Measurements from ENCODE around the gene MORN1. TPM values are rescaled to one million over a fixed set of nuclear protein-coding genes. Genes with fewer than 3 reads are reported as not detected.

Gene MORN1
- total and polyA plus RNA-seq, 2 experiments from 2014 or later = 4.8 to 11.1 TPM

GRCh38 chr1:2373551-2374251 is 17.7 kb downstream of the MORN1 start:
- TF ChIP-seq CREB1 (CRISPR knock-in tag; IDR thresholded peaks at IDR 0.05; ENCODE audit: low read depth) = no peak
- TF ChIP-seq CTCF (conservative IDR thresholded peaks at IDR 0.05; ENCODE audit: low read depth in 2 of 2) = peak in 1 of 2 experiments; percentile 28; a peak in 1 of 4 replicates
- TF ChIP-seq POLR2AphosphoS5 (IDR thresholded peaks at IDR 0.05; ENCODE audit: low read depth) = no peak
- TF ChIP-seq STAT1 (IDR thresholded peaks at IDR 0.05; ENCODE audit: unreplicated experiment) = no peak
- ATAC-seq = no peak
- no peak for DNase-seq (ENCODE audit: low spot score)
- no peaks in the 10 kb centered on the region for H3K4me1 Mint-ChIP-seq
- H3K79me2 ChIP-seq (replicated peaks; ENCODE audit: insufficient read depth) = no peaks in the 10 kb centered on the region
- H3K27me3 Mint-ChIP-seq (ENCODE audit: insufficient read depth, low read depth, poor library complexity) = peaks cover 2% of the 10 kb centered on the region
- H3K27ac ChIP-seq (ENCODE audit: low read depth) = no peak overlapping the region
- H3K27me3 ChIP-seq (ENCODE audit: insufficient read depth) = no peaks in the 10 kb centered on the region
- no peaks in the 10 kb centered on the region for H3K9me2 ChIP-seq (ENCODE audit: insufficient read depth)
- H3K4me2 ChIP-seq = no peak overlapping the region
- H3K4me3 ChIP-seq = no peak overlapping the region
- no peak overlapping the region for H2AFZ ChIP-seq
- H3F3A ChIP-seq (replicated peaks; ENCODE audit: low read depth) = no peaks in the 10 kb centered on the region
- H3K27ac Mint-ChIP-seq = 0 out of 2 replicates have a peak overlapping the region, but pooled peaks have one; percentile 48
- no peaks in the 10 kb centered on the region for H3K9me3 Mint-ChIP-seq
- H3K4me1 ChIP-seq (ENCODE audit: insufficient read depth) = no peaks in the 10 kb centered on the region
- H3K4me3 Mint-ChIP-seq = no peak overlapping the region
- peaks cover 6% of the 10 kb centered on the region; the same call in 2 of the 3 replicates for H3K36me3 Mint-ChIP-seq (ENCODE audit: low read depth)
- no peaks in the 10 kb centered on the region for H4K20me1 ChIP-seq (replicated peaks; ENCODE audit: insufficient read depth)
- no peaks in the 10 kb centered on the region for H3K36me3 ChIP-seq (ENCODE audit: insufficient read depth)

DNA sequence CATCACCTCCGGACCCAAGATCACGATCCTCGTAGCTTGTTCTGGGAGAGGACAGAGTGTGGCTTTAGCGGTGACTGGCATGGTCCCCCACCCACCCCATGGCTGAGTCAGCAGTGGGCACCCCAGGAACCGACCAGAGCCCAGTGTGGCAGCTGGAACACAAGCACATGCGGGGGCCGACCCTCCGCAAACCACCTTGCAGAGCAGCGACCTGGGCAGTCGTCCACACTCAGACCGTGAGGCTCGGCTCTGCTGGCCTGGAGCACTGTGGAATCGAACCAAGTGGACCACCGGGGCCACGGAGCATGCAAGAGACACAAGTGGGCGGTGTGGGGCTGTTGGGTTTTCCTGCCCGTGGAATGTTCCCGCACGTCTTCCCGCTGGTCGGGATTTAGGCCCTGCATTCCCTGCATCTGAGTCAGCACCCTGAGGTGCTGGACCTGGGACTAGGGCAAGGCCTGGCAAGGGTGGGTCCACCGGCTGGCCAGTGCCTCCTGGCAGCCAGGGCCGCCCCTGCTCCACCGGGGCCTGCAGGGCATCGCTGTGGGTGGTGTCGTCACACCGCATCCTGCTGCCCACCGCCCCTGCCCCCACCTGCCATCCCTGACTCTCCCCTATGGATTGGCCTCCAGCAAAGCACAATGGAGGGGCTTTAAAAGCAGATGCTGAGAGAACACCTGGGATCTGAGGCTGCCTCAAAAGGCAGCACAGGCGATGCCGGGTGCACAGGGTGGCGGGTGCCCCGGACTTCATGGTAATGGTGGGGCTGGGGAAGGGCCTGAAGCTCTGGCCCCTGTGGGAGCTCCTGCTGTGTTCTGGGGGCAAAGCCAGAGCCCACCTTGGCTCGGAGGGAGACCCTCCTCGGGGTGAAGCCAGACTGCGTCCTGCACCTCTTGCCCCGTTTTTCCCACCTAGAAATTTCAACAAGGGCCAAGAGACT is 18.5 kb downstream of the MORN1 start:
- no peak overlapping the region for H3K4me2 ChIP-seq
- H3K4me1 ChIP-seq (ENCODE audit: insufficient read depth) = no peaks in the 10 kb centered on the region
- TF ChIP-seq ZNF114 (CRISPR knock-in tag; IDR thresholded peaks at IDR 0.05) (no peak), ETS1 (IDR thresholded peaks at IDR 0.05) (no peak), POLR2AphosphoS5 (IDR thresholded peaks at IDR 0.05; ENCODE audit: low read depth) (no peak), STAT1 (IDR thresholded peaks at IDR 0.05; ENCODE audit: unreplicated experiment) (no peak)
- Mint-ChIP-seq H3K27ac (no peak overlapping the region), H3K9me3 (peaks cover 3% of the 10 kb centered on the region; the same call in 1 of the 3 replicates), H3K36me3 (ENCODE audit: low read depth) (peaks cover 10% of the 10 kb centered on the region; the same call in 2 of the 3 replicates), H3K4me3 (no peak overlapping the region), H3K4me1 (no peaks in the 10 kb centered on the region), H3K27me3 (ENCODE audit: insufficient read depth, low read depth, poor library complexity) (peaks cover 2% of the 10 kb centered on the region)
- no peak for ATAC-seq
- no peaks in the 10 kb centered on the region for H3K36me3 ChIP-seq (ENCODE audit: insufficient read depth)
- no peak for DNase-seq (ENCODE audit: low spot score)
- no peak overlapping the region for H2AFZ ChIP-seq
- no peak overlapping the region for H3K27ac ChIP-seq (ENCODE audit: low read depth)
- no peak overlapping the region for H3K4me3 ChIP-seq
- no peaks in the 10 kb centered on the region for H3K27me3 ChIP-seq (ENCODE audit: insufficient read depth)
- no peaks in the 10 kb centered on the region for H3K9me2 ChIP-seq (ENCODE audit: insufficient read depth)
- H3K79me2 ChIP-seq (replicated peaks; ENCODE audit: insufficient read depth) = no peaks in the 10 kb centered on the region
- H3F3A ChIP-seq (replicated peaks; ENCODE audit: low read depth) = no peaks in the 10 kb centered on the region
- H4K20me1 ChIP-seq (replicated peaks; ENCODE audit: insufficient read depth) = no peaks in the 10 kb centered on the region

All from GM23338 (cell line).